Activated CD8-positive, alpha-beta memory T cell treated with anti-CD3 and anti-CD28 coated beads for 1 hour (primary cell): ENCODE measurements around the gene ZFC3H1.

Source experiments
- DNase-seq, 2 donors: peaks; one replicate each; pipeline ENCODE4 v3.0.0-alpha.2; 2020; ENCODE audit warnings: low read depth in 1 of 2; ENCODE audit errors: extremely low read depth in 1 of 2

The ZFC3H1 gene

DNA sequence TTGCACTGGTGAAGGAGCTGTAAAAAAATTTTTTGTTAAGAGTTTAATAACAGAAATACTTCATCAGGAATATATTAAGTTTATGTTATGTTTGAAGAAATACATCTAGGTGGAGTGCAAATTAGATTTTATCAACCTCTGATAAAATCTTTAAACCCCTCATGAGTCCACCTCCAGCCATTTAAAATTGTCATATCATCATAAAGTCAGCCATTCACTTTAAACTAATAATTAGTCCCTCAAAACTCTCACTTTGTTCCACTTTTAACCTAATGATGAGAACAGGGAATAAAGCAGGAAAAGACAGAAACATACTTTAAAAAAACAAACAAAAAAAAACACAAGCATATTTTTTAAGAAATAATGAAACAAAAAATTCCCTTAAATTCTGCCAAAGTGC is 25.1 kb downstream of the ZFC3H1 start:
- DNase-seq, result no peak

GRCh38 chr12:71636704-71637115 is 26.9 kb downstream of the ZFC3H1 start:
- DNase-seq, result no peak

- no peak for DNase-seq
Observed at GRCh38 chr12:71627438-71628002, 36.1 kb downstream of the ZFC3H1 start.

DNA sequence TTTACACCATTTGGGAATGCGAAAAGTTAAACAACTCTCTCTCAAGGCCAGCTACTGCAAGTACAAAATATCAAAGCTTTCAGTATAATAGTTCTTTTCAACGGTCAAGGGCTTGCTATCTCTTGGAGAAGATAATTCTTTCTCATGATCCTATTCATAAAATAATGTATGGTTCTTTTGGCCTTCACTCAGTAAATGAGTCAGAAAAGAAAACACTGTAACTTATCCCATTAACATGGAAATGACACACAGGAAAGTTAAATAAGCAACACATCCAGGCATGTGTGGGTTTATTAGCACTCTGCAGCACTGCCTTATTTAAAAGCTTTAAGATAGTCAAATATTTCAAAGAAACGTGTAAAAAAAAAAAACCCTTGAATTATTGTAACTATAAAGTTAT is 36.9 kb downstream of the ZFC3H1 start:
- no peak for DNase-seq

DNA sequence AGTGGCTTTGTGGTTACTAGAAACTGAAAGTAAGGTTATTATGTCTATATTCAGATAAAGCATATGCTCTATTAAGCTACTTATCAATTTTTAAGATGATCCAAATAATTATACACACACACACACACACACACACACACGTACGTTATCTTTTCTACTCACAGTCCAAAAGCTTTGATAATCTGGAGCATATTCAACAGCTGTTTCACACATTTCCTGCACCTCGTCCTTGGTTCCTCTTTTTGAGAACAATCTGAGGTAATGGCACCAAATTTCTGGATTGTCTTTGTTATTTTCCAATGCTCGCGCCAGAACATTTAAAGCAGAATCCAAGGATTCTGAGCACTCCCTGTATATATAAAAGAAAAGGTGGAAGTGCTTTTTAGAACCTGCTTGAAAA is 37.5 kb downstream of the ZFC3H1 start:
- no peak for DNase-seq

DNA sequence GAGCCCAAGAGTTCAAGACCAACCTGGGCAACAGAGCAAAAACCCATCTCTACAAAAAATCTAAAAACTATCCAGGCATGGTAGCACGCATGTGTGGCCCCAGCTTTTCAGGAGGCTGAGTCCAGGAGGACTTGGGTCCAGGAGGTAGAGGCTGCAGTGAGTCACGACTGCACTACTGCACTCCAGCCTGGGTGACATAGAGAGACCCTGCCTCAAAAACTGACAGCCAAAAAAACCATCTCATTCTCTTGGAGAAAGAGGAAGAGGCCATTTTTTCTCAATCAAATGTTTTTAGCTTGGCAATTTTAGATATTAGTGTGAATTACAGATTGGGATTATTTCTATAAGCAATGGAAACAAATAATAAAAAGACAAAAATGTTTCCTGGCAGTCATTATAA is 38.2 kb downstream of the ZFC3H1 start:
- no peak for DNase-seq

- DNase-seq, result no peak
Observed at GRCh38 chr12:71621938-71622337, 41.7 kb downstream of the ZFC3H1 start.

GRCh38 chr12:71610031-71610795 is 53.4 kb downstream of the ZFC3H1 start:
- no peak for DNase-seq

GRCh38 chr12:71607494-71608330 is 55.9 kb downstream of the ZFC3H1 start:
- no peak for DNase-seq

DNA sequence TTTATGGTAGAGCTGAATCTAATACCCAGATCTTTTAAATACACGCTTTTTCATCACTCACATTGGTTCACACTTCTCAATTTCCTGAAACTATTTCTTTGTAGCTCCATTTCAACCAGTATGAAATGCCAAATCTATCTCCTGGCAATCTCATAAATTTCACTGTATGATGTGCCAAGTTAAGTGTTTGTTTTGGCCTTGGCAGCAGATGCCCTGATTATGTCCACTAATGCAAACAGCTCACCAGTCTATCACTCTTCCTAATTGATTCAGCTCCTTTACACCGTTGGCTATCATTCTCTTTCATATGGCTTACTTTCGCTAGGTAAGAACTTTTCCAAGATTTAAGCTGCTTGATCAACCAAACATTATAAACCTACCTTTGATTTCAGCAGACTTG is 58.6 kb downstream of the ZFC3H1 start:
- no peak for DNase-seq

DNA sequence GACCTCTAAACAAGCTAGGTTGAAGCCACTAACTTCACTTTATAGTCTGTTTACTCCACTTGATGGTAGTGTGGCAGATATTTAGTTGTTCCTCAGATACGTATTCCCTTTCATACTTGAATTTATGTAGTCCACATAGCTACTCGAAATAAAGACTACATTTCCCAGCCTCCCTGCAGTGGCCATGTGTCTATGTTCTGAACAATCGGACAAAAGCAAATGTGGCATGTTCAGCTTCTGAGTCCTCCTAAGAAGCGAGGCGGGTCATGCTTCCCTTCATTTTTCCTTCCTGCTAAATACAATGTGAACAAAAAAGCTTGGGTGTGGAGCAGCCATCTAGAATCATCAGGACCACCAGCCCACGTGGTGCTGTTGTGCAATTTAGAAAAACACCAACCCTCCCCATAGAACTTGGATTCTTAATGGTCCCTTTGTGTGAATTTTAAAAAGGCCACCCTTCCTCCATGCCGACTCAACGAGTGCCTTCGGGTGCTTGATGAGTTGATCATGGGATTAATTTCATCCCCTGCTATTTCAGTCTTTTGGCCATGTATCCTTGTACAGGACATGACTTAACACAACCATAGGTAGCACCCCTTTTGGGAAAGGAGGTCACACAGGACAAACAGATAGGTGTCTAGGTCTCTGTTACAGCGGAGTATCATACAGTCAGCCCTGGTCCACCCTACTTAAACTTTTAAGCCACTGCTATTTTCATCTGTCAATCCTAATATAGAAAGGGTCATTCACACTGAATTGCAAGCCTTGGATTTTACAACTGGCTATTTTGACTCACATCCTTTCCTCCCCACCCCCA is 60.7 kb downstream of the ZFC3H1 start:
- no peak for DNase-seq

DNA sequence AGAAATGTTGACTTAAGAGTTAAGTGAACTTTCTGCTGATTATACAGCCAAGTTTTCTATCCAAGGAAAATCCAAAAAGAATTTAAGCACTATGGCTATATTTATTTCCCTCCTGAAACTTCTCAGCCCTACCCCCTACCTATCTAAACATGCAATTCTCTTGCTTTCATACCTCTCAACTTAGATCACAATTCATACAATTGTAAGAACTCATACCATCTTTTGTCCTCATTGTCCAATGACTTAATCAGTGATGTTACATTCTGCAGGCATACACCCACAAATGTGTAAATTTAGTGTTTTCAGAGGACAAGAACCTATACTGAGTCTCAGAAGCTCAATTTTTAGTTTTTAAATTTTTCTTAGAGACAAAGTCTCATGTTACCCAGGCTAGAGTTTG is 62.1 kb downstream of the ZFC3H1 start:
- no peak for DNase-seq

DNA sequence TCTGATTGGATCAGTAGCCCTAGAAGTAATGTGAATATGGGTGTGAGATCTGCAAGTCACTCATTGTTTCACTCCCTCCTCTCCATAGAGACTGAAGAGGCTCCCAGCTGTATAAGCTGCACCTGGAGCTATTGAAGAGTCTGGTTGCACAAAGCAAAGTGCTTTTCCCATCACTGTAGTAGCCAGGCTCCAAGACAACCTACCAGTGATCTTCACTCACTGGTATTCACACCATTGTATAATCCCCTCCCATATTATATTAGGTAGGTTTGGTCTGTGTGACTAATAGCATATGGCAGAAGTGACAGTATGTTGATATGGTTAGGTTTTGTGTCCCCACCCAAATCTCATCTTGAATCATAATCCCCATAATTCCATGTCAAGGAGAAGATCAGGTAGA is 64.4 kb downstream of the ZFC3H1 start:
- no peak for DNase-seq

DNA sequence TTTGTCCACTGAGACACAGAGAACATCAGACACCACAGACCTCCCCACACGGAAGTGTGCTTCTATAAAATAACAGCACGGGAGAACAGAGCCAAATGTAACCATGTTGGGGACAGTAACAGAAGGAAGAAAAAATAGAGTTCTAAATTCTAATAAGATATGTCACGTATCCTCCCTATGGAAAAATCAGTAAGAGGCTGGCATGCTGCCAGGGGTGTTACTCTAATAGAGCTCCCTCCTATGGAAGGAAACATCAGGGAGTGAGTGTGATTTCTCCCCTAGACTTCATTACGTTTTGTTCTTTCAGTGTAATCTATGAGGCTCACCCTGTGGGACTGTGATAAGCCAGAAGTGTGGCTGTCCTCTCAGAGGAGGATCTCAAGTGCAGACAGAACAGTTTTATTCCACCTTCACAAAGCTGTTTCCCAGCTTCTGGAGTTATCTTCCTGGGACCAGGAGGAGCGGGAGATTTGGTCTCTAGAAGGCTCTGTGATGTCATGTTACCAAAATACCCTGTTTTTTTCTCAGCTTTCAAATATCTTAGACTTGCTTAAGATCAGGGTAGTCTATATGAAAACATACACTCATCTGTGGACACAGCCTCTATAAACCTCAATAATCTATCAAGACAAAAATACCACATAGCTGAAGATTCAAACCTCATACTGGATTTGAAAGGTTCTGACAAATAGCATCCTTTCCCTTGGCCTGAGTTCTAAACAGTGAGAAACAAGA is 69.3 kb downstream of the ZFC3H1 start:
- no peak for DNase-seq

DNA sequence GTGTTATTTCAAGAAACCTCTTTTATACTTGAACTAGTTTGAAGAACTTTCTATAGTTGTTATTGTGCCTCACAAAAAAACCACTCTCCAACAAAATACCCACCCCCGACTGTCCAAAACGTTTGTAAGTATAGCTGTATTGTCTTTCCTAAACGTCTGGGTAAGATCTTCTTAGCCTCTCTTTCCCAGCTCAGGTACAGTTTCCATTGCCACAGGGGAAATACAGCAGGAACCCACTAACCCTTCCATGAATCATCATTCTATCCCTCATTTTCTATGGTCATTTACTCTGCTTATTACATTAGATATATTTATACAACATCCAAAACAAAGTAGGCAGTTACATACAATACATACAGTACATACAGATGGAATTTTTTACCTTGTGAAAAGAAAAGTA is 70.8 kb downstream of the ZFC3H1 start:
- no peak for DNase-seq

- DNase-seq, result no peak
Observed at GRCh38 chr12:71591601-71592000, 72.0 kb downstream of the ZFC3H1 start.

DNA sequence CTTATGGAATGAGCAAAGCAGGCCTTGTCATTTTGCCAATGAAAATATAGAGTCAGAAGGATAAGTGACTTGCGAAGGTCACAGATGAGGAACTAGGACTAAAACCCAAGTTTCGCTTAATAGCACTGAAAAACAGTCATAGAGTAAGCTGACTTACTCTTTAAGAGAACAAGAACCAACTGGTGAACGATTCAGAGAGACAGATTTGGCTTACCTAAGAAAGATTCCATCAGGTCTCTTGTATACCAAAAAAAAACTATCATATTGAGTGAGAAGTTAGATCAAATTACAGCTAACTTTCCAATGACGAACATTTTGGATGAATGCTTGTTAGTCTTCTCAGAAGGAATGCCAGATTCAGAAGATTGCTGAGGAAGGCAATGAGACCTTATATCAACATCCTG is 74.2 kb downstream of the ZFC3H1 start:
- DNase-seq, result no peak

GRCh38 chr12:71587012-71587411 is 76.6 kb downstream of the ZFC3H1 start:
- DNase-seq, result no peak

DNA sequence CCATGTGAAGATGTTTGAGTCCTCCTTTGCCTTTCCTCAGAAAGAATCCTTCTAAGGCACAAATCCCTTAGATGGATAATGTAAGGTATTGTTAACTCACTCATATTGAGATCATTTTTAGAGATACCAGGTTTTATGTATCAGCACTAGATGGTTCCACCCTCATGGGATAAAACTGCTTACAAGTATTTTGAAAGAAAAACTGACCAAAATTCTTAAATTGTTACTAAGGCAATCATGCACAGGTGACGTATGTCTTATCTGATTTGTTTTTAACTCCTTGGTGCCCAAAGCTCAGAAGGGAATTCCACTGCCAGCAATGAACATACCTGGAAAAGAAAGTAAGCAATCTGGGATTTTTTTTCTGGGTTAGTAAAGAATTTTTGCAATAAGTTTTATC is 78.4 kb downstream of the ZFC3H1 start:
- DNase-seq, result no peak

GRCh38 chr12:71584356-71584755 is 79.3 kb downstream of the ZFC3H1 start:
- DNase-seq, result no peak
